Measurements from ENCODE around the gene DNMBP.

- TF ChIP-seq CTCF (IDR thresholded peaks at IDR 0.05) (no peak), POLR2AphosphoS5 (IDR thresholded peaks at IDR 0.05) (no peak)
Observed at GRCh38 chr10:100007231-100008141, 2.3 kb downstream of the DNMBP start.
